ENCODE results near the gene USP20. TPM values are rescaled to one million over a fixed set of nuclear protein-coding genes. Genes with fewer than 3 reads are reported as not detected.

USP20 gene
- total and polyA plus RNA-seq, 4 experiments from 2014 or later: 36.5 to 132 (median 89.6) TPM

DNA sequence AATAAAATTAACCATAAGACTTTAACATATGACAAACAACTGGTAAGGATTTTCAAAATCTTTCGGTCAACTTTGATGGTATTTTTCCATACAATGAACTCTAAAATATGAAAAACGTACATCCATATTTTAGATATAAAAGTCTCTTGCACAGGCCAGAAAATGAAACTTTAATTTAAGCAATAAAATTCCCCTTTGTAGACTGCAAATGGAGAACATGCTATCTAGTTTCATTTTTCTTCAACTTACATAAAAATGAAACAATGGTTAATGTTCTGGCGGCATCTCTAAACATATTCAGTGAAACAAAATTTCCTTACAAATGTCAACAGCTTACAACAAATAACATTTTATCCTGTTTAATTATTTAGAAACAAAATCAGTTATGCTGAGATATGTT is 84.0 kb downstream of the USP20 start:
- H3K36me3 Mint-ChIP-seq: peaks cover 41 to 70% of the 10 kb centered on the region in 2 donors
- Histone ChIP-seq H3K9me3 (ENCODE audit: control insufficient read depth in 1 of 2, low read length in 2 of 2) (no peaks in the 10 kb centered on the region), H3K27me3 (ENCODE audit: insufficient read depth, low read length) (no peaks in the 10 kb centered on the region), H3K4me3 (ENCODE audit: low read length in 2 of 2) (no peak overlapping the region), H3K4me1 (ENCODE audit: insufficient read depth, low read length) (peaks cover 11% of the 10 kb centered on the region), H3K27ac (ENCODE audit: low read depth, low read length) (no peak overlapping the region), H3K36me3 (ENCODE audit: insufficient read depth, low read length) (peaks cover 36% of the 10 kb centered on the region)
- ChIA-PET CTCF (ENCODE audit: partially characterized antibody) (interaction anchor here (0.9 kb wide), 1 partner anchor 34 kb away, joined by 3 read pairs; no protein-coding TSS in a partner anchor), POLR2A (ENCODE audit: partially characterized antibody) (interaction anchor here (0.8 to 1.7 kb wide), 5 partner anchors 15 to 42 kb away, joined by 3 to 11 read pairs (median 3); no protein-coding TSS in a partner anchor)
- intact Hi-C loops (cut with micrococcal nuclease): no loop called here
- no peaks in the 10 kb centered on the region for H3K9me3 Mint-ChIP-seq
- peaks cover 21 to 60% (median 28%) of the 10 kb centered on the region in 4 donors for H3K4me1 Mint-ChIP-seq
- no peaks in the 10 kb centered on the region for H3K27me3 Mint-ChIP-seq
- peak in 1 of 5 donors; percentile 19 for DNase-seq
- peak overlapping the region in 6 of 7 donors; percentile 20 to 91 (median 67) for H3K27ac Mint-ChIP-seq
- peak overlapping the region in 3 of 8 donors; percentile 68 to 75 (median 73) for H3K4me3 Mint-ChIP-seq

DNA sequence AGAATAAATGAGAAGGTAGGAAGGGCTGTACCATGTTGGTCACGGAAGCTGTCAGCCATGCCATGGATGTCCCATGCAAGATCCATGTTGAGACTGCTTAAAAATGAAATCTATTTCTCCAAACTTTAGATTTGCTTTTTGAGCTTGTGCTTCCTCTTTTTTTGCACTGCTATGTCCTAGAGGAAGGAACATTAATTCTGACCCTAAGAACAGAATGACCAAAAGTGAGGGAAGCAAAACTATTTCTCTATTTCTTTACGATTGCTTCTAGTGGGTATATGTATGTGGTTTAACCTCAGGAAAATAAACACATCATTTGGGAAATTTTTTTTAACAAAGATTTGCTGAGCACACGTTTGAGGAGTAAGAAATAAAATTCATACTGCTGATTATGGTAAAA is 84.6 kb downstream of the USP20 start:
- no peak for DNase-seq
- H3K4me1 ChIP-seq (ENCODE audit: insufficient read depth, low read length): peaks cover 11% of the 10 kb centered on the region
- ChIA-PET CTCF (ENCODE audit: partially characterized antibody) (interaction anchor here (0.9 to 1.2 kb wide), 2 partner anchors 35 to 53 kb away, joined by 3 to 6 read pairs; no protein-coding TSS in a partner anchor), POLR2A (ENCODE audit: partially characterized antibody) (interaction anchor here (0.6 to 1.7 kb wide), 4 partner anchors 20 to 42 kb away, joined by 3 to 11 read pairs (median 6); no protein-coding TSS in a partner anchor)
- peak overlapping the region in 5 of 8 donors; percentile 50 to 75 (median 68) for H3K4me3 Mint-ChIP-seq
- no peaks in the 10 kb centered on the region for H3K9me3 ChIP-seq (ENCODE audit: control insufficient read depth in 1 of 2, low read length in 2 of 2)
- intact Hi-C loops (cut with micrococcal nuclease): loop anchor here (5.0 kb wide), 1 partner anchor 37 kb away; no protein-coding TSS in a partner anchor
- peaks cover 22 to 65% (median 29%) of the 10 kb centered on the region in 4 donors for H3K4me1 Mint-ChIP-seq
- no peaks in the 10 kb centered on the region for H3K9me3 Mint-ChIP-seq
- H3K27ac Mint-ChIP-seq: peak overlapping the region; percentile 20 to 91 (median 66)
- no peak overlapping the region for H3K27ac ChIP-seq (ENCODE audit: low read depth, low read length)
- H3K36me3 Mint-ChIP-seq: peaks cover 46 to 76% of the 10 kb centered on the region in 2 donors
- no peaks in the 10 kb centered on the region for H3K27me3 Mint-ChIP-seq
- H3K4me3 ChIP-seq (ENCODE audit: low read length in 2 of 2): no peak overlapping the region
- H3K27me3 ChIP-seq (ENCODE audit: insufficient read depth, low read length): no peaks in the 10 kb centered on the region
- peaks cover 42% of the 10 kb centered on the region for H3K36me3 ChIP-seq (ENCODE audit: insufficient read depth, low read length)

DNA sequence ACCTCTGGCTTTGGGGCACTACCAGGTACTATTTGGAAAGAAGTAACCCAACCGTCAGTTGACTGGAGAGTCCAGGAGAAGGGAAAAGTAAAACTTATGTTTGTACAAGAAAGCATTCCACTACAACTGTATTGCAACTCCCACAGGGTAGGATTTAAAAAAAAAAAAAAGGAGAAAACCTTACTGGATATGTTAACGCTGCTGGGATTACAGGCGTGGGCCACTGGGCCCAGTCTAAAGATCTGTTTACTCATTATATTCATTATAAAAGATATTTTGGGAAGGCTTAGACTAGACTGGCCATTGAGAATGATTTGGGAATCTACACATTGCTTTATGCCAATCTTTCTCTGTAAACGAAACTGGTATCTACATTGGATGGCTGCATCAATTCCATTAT is 86.6 kb downstream of the USP20 start:
- Histone ChIP-seq H3K4me3 (ENCODE audit: low read length in 2 of 2) (no peak overlapping the region), H3K36me3 (ENCODE audit: insufficient read depth, low read length) (peaks cover 50% of the 10 kb centered on the region), H3K9me3 (ENCODE audit: control insufficient read depth in 1 of 2, low read length in 2 of 2) (no peaks in the 10 kb centered on the region), H3K4me1 (ENCODE audit: insufficient read depth, low read length) (peaks cover 11% of the 10 kb centered on the region), H3K27ac (ENCODE audit: low read depth, low read length) (no peak overlapping the region), H3K27me3 (ENCODE audit: insufficient read depth, low read length) (no peaks in the 10 kb centered on the region)
- DNase-seq: no peak
- Mint-ChIP-seq H3K4me3 (no peak overlapping the region), H3K27me3 (no peaks in the 10 kb centered on the region), H3K4me1 (peaks cover 15 to 60% (median 23%) of the 10 kb centered on the region in 4 donors), H3K36me3 (peaks cover 47 to 74% of the 10 kb centered on the region in 2 donors), H3K27ac (peak overlapping the region in 6 of 7 donors; percentile 26 to 70 (median 42)), H3K9me3 (no peaks in the 10 kb centered on the region)
- POLR2A ChIA-PET (ENCODE audit: partially characterized antibody): interaction anchor here (0.8 kb wide), 1 partner anchor 29 kb away, joined by 3 read pairs; no protein-coding TSS in a partner anchor
- intact Hi-C loops (cut with micrococcal nuclease): loop anchor here (5.0 kb wide), 1 partner anchor 35 kb away; no protein-coding TSS in a partner anchor
- CTCF ChIA-PET (ENCODE audit: partially characterized antibody): no interaction called here

DNA sequence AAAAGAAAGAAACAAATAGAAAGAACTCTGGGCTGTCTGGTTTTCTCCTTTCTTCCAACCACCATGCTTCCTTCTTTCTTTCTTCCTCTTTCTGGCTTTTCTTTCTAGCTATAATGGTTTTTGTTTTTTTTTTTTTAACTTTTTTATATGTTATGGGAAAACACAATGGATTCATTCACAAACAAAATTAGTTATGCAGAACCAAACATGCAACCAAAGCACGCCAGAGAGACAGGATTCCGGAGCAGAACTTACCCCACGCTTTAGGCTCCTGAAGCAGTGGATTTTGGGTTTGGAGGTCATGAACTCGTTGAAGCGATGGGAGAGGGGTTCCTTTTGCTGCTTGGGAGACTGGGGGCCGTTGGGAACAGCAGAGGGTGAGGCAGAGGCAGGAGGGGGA is 88.3 kb downstream of the USP20 start:
- H3K4me1 Mint-ChIP-seq: peaks cover 13 to 49% (median 18%) of the 10 kb centered on the region in 4 donors
- no peaks in the 10 kb centered on the region for H3K27me3 Mint-ChIP-seq
- Histone ChIP-seq H3K4me3 (ENCODE audit: low read length in 2 of 2) (no peak overlapping the region), H3K36me3 (ENCODE audit: insufficient read depth, low read length) (peaks cover 58% of the 10 kb centered on the region), H3K4me1 (ENCODE audit: insufficient read depth, low read length) (peaks cover 11% of the 10 kb centered on the region), H3K27me3 (ENCODE audit: insufficient read depth, low read length) (no peaks in the 10 kb centered on the region), H3K9me3 (ENCODE audit: control insufficient read depth in 1 of 2, low read length in 2 of 2) (no peaks in the 10 kb centered on the region), H3K27ac (ENCODE audit: low read depth, low read length) (no peak overlapping the region)
- intact Hi-C loops (cut with micrococcal nuclease): loop anchor here (5.0 kb wide), 1 partner anchor 34 kb away; no protein-coding TSS in a partner anchor
- no peaks in the 10 kb centered on the region for H3K9me3 Mint-ChIP-seq
- peak overlapping the region in 6 of 7 donors; percentile 22 to 90 (median 50) for H3K27ac Mint-ChIP-seq
- no peak overlapping the region for H3K4me3 Mint-ChIP-seq
- DNase-seq: no peak
- peaks cover 41 to 69% of the 10 kb centered on the region in 2 donors for H3K36me3 Mint-ChIP-seq
- CTCF ChIA-PET (ENCODE audit: partially characterized antibody): interaction anchor here (0.9 to 1.8 kb wide), 2 partner anchors 38 to 116 kb away, joined by 4 to 5 read pairs; no protein-coding TSS in a partner anchor
- POLR2A ChIA-PET (ENCODE audit: partially characterized antibody): interaction anchor here (0.6 to 4.5 kb wide), 2 partner anchors 8 to 36 kb away, joined by 4 to 26 read pairs; no protein-coding TSS in a partner anchor

DNA sequence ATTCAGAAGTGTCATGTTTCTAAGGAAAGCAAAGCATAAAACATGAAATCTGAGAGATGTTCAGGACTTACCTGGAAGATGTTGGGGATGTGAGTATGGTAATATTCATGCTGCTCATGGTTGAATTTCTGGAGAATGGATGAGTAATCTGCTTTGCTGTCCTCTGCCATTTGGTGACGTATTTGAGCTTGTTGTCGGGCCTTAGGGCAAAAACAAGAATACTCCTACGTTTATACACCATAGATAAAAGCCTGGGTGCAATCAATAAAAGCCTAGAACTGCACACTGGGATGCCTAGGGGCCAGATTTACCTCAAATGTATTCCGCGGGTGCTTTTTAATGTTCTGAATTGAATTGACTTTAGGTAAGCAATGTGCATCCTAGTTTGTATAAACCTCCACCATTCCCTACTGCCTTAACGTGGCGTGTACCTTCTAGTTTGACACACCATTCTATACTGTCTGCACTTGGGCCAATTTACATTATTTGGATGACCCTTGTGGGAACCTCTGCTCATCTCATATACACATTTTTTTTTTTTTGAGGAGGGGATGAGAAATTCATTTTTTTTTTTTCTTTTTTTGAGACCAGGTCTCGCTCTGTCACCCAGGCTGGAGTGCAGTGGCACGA is 94.4 kb downstream of the USP20 start:
- POLR2A ChIA-PET (ENCODE audit: partially characterized antibody): interaction anchor here (0.6 to 7.5 kb wide), 2 partner anchors 41 to 61 kb away, joined by 4 to 83 read pairs; no protein-coding TSS in a partner anchor
- no peak for DNase-seq
- Histone ChIP-seq H3K27ac (ENCODE audit: low read depth, low read length) (no peak overlapping the region), H3K4me3 (ENCODE audit: low read length in 2 of 2) (no peak overlapping the region), H3K36me3 (ENCODE audit: insufficient read depth, low read length) (peaks cover 34% of the 10 kb centered on the region), H3K4me1 (ENCODE audit: insufficient read depth, low read length) (peaks cover 50% of the 10 kb centered on the region), H3K27me3 (ENCODE audit: insufficient read depth, low read length) (no peaks in the 10 kb centered on the region), H3K9me3 (ENCODE audit: control insufficient read depth in 1 of 2, low read length in 2 of 2) (no peaks in the 10 kb centered on the region)
- Mint-ChIP-seq H3K4me1 (peaks cover 35 to 57% (median 44%) of the 10 kb centered on the region in 4 donors), H3K27ac (peak overlapping the region in 6 of 7 donors; percentile 22 to 90 (median 56)), H3K9me3 (no peaks in the 10 kb centered on the region), H3K36me3 (peaks cover 28 to 55% of the 10 kb centered on the region in 2 donors), H3K4me3 (peak overlapping the region in 2 of 8 donors; percentile 1 to 7), H3K27me3 (no peaks in the 10 kb centered on the region)
- intact Hi-C loops (cut with micrococcal nuclease): loop anchor here (5.0 kb wide), 1 partner anchor 42 kb away; no protein-coding TSS in a partner anchor
- CTCF ChIA-PET (ENCODE audit: partially characterized antibody): interaction anchor here (0.5 to 1.0 kb wide), 2 partner anchors 16 to 102 kb away, joined by 3 to 4 read pairs; no protein-coding TSS in a partner anchor

DNA sequence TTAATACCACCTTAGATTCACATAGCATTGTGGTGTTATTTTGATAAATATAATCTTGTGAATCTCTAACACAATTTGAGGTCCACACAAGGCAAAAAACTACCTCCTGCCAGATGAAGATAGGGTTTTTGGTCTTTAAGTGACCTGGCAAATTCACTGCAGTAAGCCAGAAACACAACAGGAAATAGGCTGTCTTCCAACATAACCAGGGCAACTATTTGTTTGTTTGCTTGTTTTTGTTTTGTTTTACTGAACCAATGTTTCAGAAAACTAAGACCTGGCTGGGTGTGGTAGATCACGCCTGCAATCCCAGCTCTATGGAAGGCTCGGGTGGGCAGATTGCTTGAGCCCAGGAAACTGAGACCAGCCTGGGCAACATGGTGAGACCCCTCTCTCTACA is 95.5 kb downstream of the USP20 start:
- ChIA-PET CTCF (ENCODE audit: partially characterized antibody) (interaction anchor here (1.8 kb wide), 1 partner anchor 34 kb away, joined by 7 read pairs; no protein-coding TSS in a partner anchor), POLR2A (ENCODE audit: partially characterized antibody) (interaction anchor here (1.7 to 7.5 kb wide), 2 partner anchors 16 to 42 kb away, joined by 5 to 83 read pairs; no protein-coding TSS in a partner anchor)
- Histone ChIP-seq H3K4me1 (ENCODE audit: insufficient read depth, low read length) (peaks cover 59% of the 10 kb centered on the region), H3K9me3 (ENCODE audit: control insufficient read depth in 1 of 2, low read length in 2 of 2) (no peaks in the 10 kb centered on the region), H3K27ac (ENCODE audit: low read depth, low read length) (peak overlapping the region; percentile 38), H3K4me3 (ENCODE audit: low read length in 2 of 2) (no peak overlapping the region), H3K27me3 (ENCODE audit: insufficient read depth, low read length) (no peaks in the 10 kb centered on the region), H3K36me3 (ENCODE audit: insufficient read depth, low read length) (peaks cover 29% of the 10 kb centered on the region)
- Mint-ChIP-seq H3K9me3 (no peaks in the 10 kb centered on the region), H3K36me3 (peaks cover 25 to 50% of the 10 kb centered on the region in 2 donors), H3K4me3 (peak overlapping the region in 7 of 8 donors; percentile 13 to 72 (median 46)), H3K27ac (peak overlapping the region; percentile 84 to 96 (median 90)), H3K4me1 (peaks cover 38 to 66% (median 48%) of the 10 kb centered on the region in 4 donors), H3K27me3 (no peaks in the 10 kb centered on the region)
- DNase-seq: peak; percentile 22 to 60 (median 39)
- intact Hi-C loops (cut with micrococcal nuclease): loop anchor here (5.0 kb wide), 1 partner anchor 43 kb away; no protein-coding TSS in a partner anchor

All from CD4-positive, alpha-beta memory T cell (primary cell).